ENCODE results near the gene CSMD2. TPM values are rescaled to one million over a fixed set of nuclear protein-coding genes. Genes with fewer than 3 reads are reported as not detected.

Gene CSMD2
- total RNA-seq, 1 experiment from 2014 or later, result 0.03 TPM

- in situ Hi-C loops (cut with HindIII; ENCODE audit: low pct_unique_long_range_greater_than_20kb, low sequenced_read_pairs), result no loop called here
- DNase-seq (ENCODE audit: low read depth, low spot score), result no peak
These were observed 89.5 kb downstream of the CSMD2 start for GRCh38 chr1:34075576-34075975.

GRCh38 chr1:34073028-34073695 is 91.9 kb downstream of the CSMD2 start:
- in situ Hi-C loops (cut with HindIII; ENCODE audit: low pct_unique_long_range_greater_than_20kb, low sequenced_read_pairs), result no loop called here
- DNase-seq (ENCODE audit: low read depth, low spot score), result no peak

GRCh38 chr1:34070201-34070836 is 94.7 kb downstream of the CSMD2 start:
- DNase-seq (ENCODE audit: low read depth, low spot score), result no peak
- in situ Hi-C loops (cut with HindIII; ENCODE audit: low pct_unique_long_range_greater_than_20kb, low sequenced_read_pairs), result no loop called here

GRCh38 chr1:34066981-34067603 is 97.9 kb downstream of the CSMD2 start:
- no peak for DNase-seq (ENCODE audit: low read depth, low spot score)
- in situ Hi-C loops (cut with HindIII; ENCODE audit: low pct_unique_long_range_greater_than_20kb, low sequenced_read_pairs), result no loop called here

GRCh38 chr1:34066166-34066565 is 98.9 kb downstream of the CSMD2 start:
- in situ Hi-C loops (cut with HindIII; ENCODE audit: low pct_unique_long_range_greater_than_20kb, low sequenced_read_pairs), result no loop called here

GRCh38 chr1:34065498-34065897 is 99.5 kb downstream of the CSMD2 start:
- DNase-seq (ENCODE audit: low read depth, low spot score), result no peak
- in situ Hi-C loops (cut with HindIII; ENCODE audit: low pct_unique_long_range_greater_than_20kb, low sequenced_read_pairs), result no loop called here

More at GRCh38 chr1:34066166-34066565, 98.9 kb downstream of the CSMD2 start:
- no peak for DNase-seq (ENCODE audit: low read depth, low spot score)

- in situ Hi-C loops (cut with HindIII; ENCODE audit: low pct_unique_long_range_greater_than_20kb, low sequenced_read_pairs), result no loop called here
- no peak for DNase-seq (ENCODE audit: low read depth, low spot score)
These were observed 104.1 kb downstream of the CSMD2 start for GRCh38 chr1:34060901-34061415.

GRCh38 chr1:34060187-34060730 is 104.8 kb downstream of the CSMD2 start:
- in situ Hi-C loops (cut with HindIII; ENCODE audit: low pct_unique_long_range_greater_than_20kb, low sequenced_read_pairs), result no loop called here
- no peak for DNase-seq (ENCODE audit: low read depth, low spot score)

- in situ Hi-C loops (cut with HindIII; ENCODE audit: low pct_unique_long_range_greater_than_20kb, low sequenced_read_pairs), result no loop called here
- no peak for DNase-seq (ENCODE audit: low read depth, low spot score)
These were observed 107.5 kb downstream of the CSMD2 start for GRCh38 chr1:34057347-34058130.

GRCh38 chr1:34055818-34056217 is 109.2 kb downstream of the CSMD2 start:
- in situ Hi-C loops (cut with HindIII; ENCODE audit: low pct_unique_long_range_greater_than_20kb, low sequenced_read_pairs), result no loop called here
- no peak for DNase-seq (ENCODE audit: low read depth, low spot score)

- in situ Hi-C loops (cut with HindIII; ENCODE audit: low pct_unique_long_range_greater_than_20kb, low sequenced_read_pairs), result no loop called here
- no peak for DNase-seq (ENCODE audit: low read depth, low spot score)
These were observed 110.1 kb downstream of the CSMD2 start for GRCh38 chr1:34054920-34055319.

GRCh38 chr1:34053660-34054059 is 111.4 kb downstream of the CSMD2 start:
- DNase-seq (ENCODE audit: low read depth, low spot score), result peak; percentile 27
- in situ Hi-C loops (cut with HindIII; ENCODE audit: low pct_unique_long_range_greater_than_20kb, low sequenced_read_pairs), result no loop called here

GRCh38 chr1:34052565-34052964 is 112.5 kb downstream of the CSMD2 start:
- no peak for DNase-seq (ENCODE audit: low read depth, low spot score)
- in situ Hi-C loops (cut with HindIII; ENCODE audit: low pct_unique_long_range_greater_than_20kb, low sequenced_read_pairs), result no loop called here

GRCh38 chr1:34050709-34051485 is 114.1 kb downstream of the CSMD2 start:
- in situ Hi-C loops (cut with HindIII; ENCODE audit: low pct_unique_long_range_greater_than_20kb, low sequenced_read_pairs), result no loop called here

GRCh38 chr1:34049994-34050393 is 115.0 kb downstream of the CSMD2 start:
- in situ Hi-C loops (cut with HindIII; ENCODE audit: low pct_unique_long_range_greater_than_20kb, low sequenced_read_pairs), result no loop called here
- DNase-seq (ENCODE audit: low read depth, low spot score), result no peak

More at GRCh38 chr1:34050709-34051485, 114.1 kb downstream of the CSMD2 start:
- DNase-seq (ENCODE audit: low read depth, low spot score), result peak; percentile 79

- DNase-seq (ENCODE audit: low read depth, low spot score), result no peak
These were observed 115.6 kb downstream of the CSMD2 start for GRCh38 chr1:34049477-34049876.

GRCh38 chr1:34037856-34038255 is 127.2 kb downstream of the CSMD2 start:
- DNase-seq (ENCODE audit: low read depth, low spot score), result no peak
- in situ Hi-C loops (cut with HindIII; ENCODE audit: low pct_unique_long_range_greater_than_20kb, low sequenced_read_pairs), result no loop called here

More at GRCh38 chr1:34049477-34049876, 115.6 kb downstream of the CSMD2 start:
- in situ Hi-C loops (cut with HindIII; ENCODE audit: low pct_unique_long_range_greater_than_20kb, low sequenced_read_pairs), result no loop called here
